ENCODE measurements around the gene LVRN. TPM values are rescaled to one million over a fixed set of nuclear protein-coding genes. Genes with fewer than 3 reads are reported as not detected.
A peak's percentile ranks its signal among the peaks of the same experiment; 100 is the strongest.

LVRN gene
- total and polyA plus RNA-seq, 4 donors = 0.26 to 11.0 (median 1.2) TPM

DNA sequence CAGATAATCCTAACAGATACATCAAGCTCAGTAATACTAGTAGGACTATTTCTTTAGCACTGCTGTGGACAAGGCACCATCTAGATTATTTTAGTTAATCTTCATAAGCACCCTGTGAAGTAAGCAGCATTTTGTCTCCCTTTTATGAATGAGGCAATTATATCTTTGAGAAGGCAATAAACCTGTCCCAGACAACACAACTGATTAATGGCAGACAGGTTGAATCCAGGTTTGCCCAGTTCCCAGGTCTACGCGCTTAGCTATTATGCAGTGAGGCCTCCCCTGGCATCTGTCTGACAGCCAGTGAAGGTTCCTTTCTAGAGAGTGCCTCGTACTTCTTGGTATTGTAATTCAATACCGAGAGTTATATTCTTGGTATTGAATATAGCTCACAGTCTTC is 9.7 kb upstream of the LVRN start:
- Histone ChIP-seq H3K27me3 (ENCODE audit: control insufficient read depth in 1 of 2, insufficient read depth in 2 of 2, low read length in 1 of 2) (no peaks in the 10 kb centered on the region), H3K9me3 (ENCODE audit: control insufficient read depth, low read length) (no peaks in the 10 kb centered on the region), H3K4me1 (ENCODE audit: control insufficient read depth in 1 of 2, insufficient read depth in 2 of 2, low read length in 2 of 2) (no peaks in the 10 kb centered on the region), H3K36me3 (ENCODE audit: control insufficient read depth in 1 of 2, insufficient read depth in 2 of 2, low read length in 1 of 2) (no peaks in the 10 kb centered on the region), H3K4me3 (ENCODE audit: low read length in 2 of 2) (no peak overlapping the region), H3K27ac (ENCODE audit: low read depth in 1 of 2, low read length in 2 of 2) (no peak overlapping the region)
- ATAC-seq (ENCODE audit: low FRiP score) (no peak), DNase-seq (no peak)
- intact Hi-C loops (cut with DNase I) = no loop called here
- WGBS, 2 donors = 66 to 91% methylated on average over 4 of the region's 4 CpGs

DNA sequence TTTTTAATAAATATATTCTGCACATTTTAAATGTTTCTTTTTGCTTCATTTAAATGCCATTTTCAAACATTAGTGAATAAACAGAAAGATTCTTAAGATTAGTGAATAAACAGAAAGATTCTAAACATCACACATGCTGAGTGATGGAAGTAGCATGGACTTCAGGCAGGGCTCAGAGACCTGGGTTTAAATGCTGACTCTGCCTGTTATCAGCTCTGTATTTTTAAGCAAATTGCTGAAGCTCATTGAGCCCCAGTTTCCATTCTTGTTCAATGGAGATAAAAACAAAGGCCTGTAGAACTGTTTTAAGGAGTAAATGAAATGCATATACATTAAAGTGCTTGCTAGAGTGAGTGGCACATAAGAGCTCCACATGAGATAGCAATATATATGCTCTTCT is 8.1 kb upstream of the LVRN start:
- Histone ChIP-seq H3K4me1 (ENCODE audit: control insufficient read depth in 1 of 2, insufficient read depth in 2 of 2, low read length in 2 of 2) (no peaks in the 10 kb centered on the region), H3K27ac (ENCODE audit: low read depth in 1 of 2, low read length in 2 of 2) (no peak overlapping the region), H3K4me3 (ENCODE audit: low read length in 2 of 2) (no peak overlapping the region), H3K9me3 (ENCODE audit: control insufficient read depth, low read length) (no peaks in the 10 kb centered on the region), H3K27me3 (ENCODE audit: control insufficient read depth in 1 of 2, insufficient read depth in 2 of 2, low read length in 1 of 2) (no peaks in the 10 kb centered on the region), H3K36me3 (ENCODE audit: control insufficient read depth in 1 of 2, insufficient read depth in 2 of 2, low read length in 1 of 2) (no peaks in the 10 kb centered on the region)
- intact Hi-C loops (cut with DNase I) = no loop called here
- no peak for DNase-seq
- no peak for ATAC-seq (ENCODE audit: low FRiP score)

DNA sequence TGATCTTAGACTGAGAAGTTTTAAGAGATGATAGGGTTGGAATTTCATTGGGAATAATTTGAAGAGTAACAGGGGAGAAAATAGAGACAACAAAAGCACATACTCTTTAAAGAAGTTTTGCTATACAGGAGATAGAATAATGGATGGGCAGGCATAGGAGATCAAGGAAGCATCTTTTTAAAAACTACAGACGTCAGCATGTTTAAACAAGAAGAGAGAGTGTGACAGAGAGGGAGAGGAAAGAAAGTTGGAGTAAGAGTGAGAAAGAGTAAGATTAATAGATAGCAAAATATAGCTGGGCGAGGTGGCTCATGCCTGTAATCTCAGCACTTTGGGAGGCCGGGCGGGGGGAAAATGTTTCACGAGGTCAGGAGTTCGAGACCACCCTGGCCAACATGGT is 5.3 kb upstream of the LVRN start:
- ATAC-seq (ENCODE audit: low FRiP score) (no peak), DNase-seq (no peak)
- intact Hi-C loops (cut with DNase I) = no loop called here
- no peaks in the 10 kb centered on the region for H3K36me3 ChIP-seq (ENCODE audit: control insufficient read depth in 1 of 2, insufficient read depth in 2 of 2, low read length in 1 of 2)
- H3K9me3 ChIP-seq (ENCODE audit: control insufficient read depth, low read length) = no peaks in the 10 kb centered on the region
- H3K4me3 ChIP-seq (ENCODE audit: low read length in 2 of 2) = no peak overlapping the region
- no peak overlapping the region for H3K27ac ChIP-seq (ENCODE audit: low read depth in 1 of 2, low read length in 2 of 2)
- no peaks in the 10 kb centered on the region for H3K27me3 ChIP-seq (ENCODE audit: control insufficient read depth in 1 of 2, insufficient read depth in 2 of 2, low read length in 1 of 2)
- 79 to 81% methylated on average over 6 of the region's 6 CpGs for WGBS, 2 donors
- H3K4me1 ChIP-seq (ENCODE audit: control insufficient read depth in 1 of 2, insufficient read depth in 2 of 2, low read length in 2 of 2) = no peaks in the 10 kb centered on the region

- H3K4me3 ChIP-seq (ENCODE audit: low read length in 2 of 2) = peak overlapping the region; percentile 5 to 9
- intact Hi-C loops (cut with DNase I) = loop anchor here in 1 of 2 donors (10.0 kb wide), 1 partner anchor 117 kb away; the partner anchor contains the start of genes AP3S1 and ATG12
- 4% methylated on average over 42 of the region's 42 CpGs for WGBS, 2 donors
- peak; percentile 37 for ATAC-seq (ENCODE audit: low FRiP score)
- H3K4me1 ChIP-seq (ENCODE audit: control insufficient read depth in 1 of 2, insufficient read depth in 2 of 2, low read length in 2 of 2) = no peaks in the 10 kb centered on the region
- H3K27ac ChIP-seq (ENCODE audit: low read depth in 1 of 2, low read length in 2 of 2) = peak overlapping the region in 1 of 2 donors; percentile 23
- no peaks in the 10 kb centered on the region for H3K36me3 ChIP-seq (ENCODE audit: control insufficient read depth in 1 of 2, insufficient read depth in 2 of 2, low read length in 1 of 2)
- no peaks in the 10 kb centered on the region for H3K27me3 ChIP-seq (ENCODE audit: control insufficient read depth in 1 of 2, insufficient read depth in 2 of 2, low read length in 1 of 2)
- DNase-seq = peak; percentile 52 to 78
- no peaks in the 10 kb centered on the region for H3K9me3 ChIP-seq (ENCODE audit: control insufficient read depth, low read length)
Observed at GRCh38 chr5:115961381-115962238, 665 bp upstream of the LVRN start.

DNA sequence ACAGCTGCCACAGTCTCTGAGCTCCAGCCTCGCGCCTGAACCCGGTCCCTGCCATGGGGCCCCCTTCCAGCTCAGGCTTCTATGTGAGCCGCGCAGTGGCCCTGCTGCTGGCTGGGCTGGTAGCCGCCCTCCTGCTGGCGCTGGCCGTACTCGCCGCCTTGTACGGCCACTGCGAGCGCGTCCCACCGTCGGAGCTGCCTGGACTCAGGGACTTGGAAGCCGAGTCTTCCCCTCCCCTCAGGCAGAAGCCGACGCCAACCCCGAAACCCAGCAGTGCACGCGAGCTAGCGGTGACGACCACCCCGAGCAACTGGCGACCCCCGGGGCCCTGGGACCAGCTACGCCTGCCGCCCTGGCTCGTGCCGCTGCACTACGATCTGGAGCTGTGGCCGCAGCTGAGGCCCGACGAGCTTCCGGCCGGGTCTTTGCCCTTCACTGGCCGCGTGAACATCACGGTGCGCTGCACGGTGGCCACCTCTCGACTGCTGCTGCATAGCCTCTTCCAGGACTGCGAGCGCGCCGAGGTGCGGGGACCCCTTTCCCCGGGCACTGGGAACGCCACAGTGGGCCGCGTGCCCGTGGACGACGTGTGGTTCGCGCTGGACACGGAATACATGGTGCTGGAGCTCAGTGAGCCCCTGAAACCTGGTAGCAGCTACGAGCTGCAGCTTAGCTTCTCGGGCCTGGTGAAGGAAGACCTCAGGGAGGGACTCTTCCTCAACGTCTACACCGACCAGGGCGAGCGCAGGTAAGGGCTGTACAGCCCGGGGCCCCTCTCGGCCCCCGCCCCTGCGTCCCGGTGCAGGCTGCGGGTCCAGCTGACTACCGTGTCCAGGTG is 509 bp downstream of the LVRN start:
- intact Hi-C loops (cut with DNase I) = loop anchor here in 1 of 2 donors (10.0 kb wide), 1 partner anchor 118 kb away; the partner anchor contains the start of genes AP3S1 and ATG12
- H3K27me3 ChIP-seq (ENCODE audit: control insufficient read depth in 1 of 2, insufficient read depth in 2 of 2, low read length in 1 of 2) = no peaks in the 10 kb centered on the region
- 8 to 10% methylated on average over 70 to 71 of the region's 71 CpGs for WGBS, 2 donors

DNA sequence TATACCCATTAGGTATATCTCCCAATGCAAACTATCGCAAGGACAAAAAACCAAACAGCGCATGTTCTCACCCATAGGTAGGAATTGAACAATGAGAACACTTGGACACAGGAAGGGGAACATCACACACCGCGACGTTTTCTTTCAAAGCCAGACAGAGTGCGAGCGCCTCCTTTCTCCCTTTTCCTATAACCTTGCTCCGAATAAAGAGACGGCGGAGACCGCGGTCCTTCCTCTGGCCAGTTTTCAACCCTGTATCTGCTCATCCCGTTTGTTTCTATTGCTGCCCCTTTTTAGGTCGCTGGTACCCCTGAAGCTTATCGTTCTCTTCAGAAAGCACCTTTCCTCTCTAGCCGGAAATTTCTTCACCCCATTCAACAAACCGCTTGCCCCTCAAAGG is 1.3 kb downstream of the LVRN start:
- no peak overlapping the region for H3K4me3 ChIP-seq (ENCODE audit: low read length in 2 of 2)
- H3K36me3 ChIP-seq (ENCODE audit: control insufficient read depth in 1 of 2, insufficient read depth in 2 of 2, low read length in 1 of 2) = no peaks in the 10 kb centered on the region
- H3K27ac ChIP-seq (ENCODE audit: low read depth in 1 of 2, low read length in 2 of 2) = no peak overlapping the region
- WGBS, 2 donors = 67 to 71% methylated on average over 17 of the region's 17 CpGs
- no peak for DNase-seq
- no peaks in the 10 kb centered on the region for H3K4me1 ChIP-seq (ENCODE audit: control insufficient read depth in 1 of 2, insufficient read depth in 2 of 2, low read length in 2 of 2)
- no peaks in the 10 kb centered on the region for H3K9me3 ChIP-seq (ENCODE audit: control insufficient read depth, low read length)
- no peaks in the 10 kb centered on the region for H3K27me3 ChIP-seq (ENCODE audit: control insufficient read depth in 1 of 2, insufficient read depth in 2 of 2, low read length in 1 of 2)
- no peak for ATAC-seq (ENCODE audit: low FRiP score)
- intact Hi-C loops (cut with DNase I) = loop anchor here in 1 of 2 donors (10.0 kb wide), 1 partner anchor 119 kb away; the partner anchor contains the start of genes AP3S1 and ATG12

More for the DNA sequence above, 509 bp downstream of the LVRN start:
- Histone ChIP-seq H3K4me3 (ENCODE audit: low read length in 2 of 2) (no peak overlapping the region), H3K4me1 (ENCODE audit: control insufficient read depth in 1 of 2, insufficient read depth in 2 of 2, low read length in 2 of 2) (no peaks in the 10 kb centered on the region), H3K9me3 (ENCODE audit: control insufficient read depth, low read length) (no peaks in the 10 kb centered on the region), H3K36me3 (ENCODE audit: control insufficient read depth in 1 of 2, insufficient read depth in 2 of 2, low read length in 1 of 2) (no peaks in the 10 kb centered on the region), H3K27ac (ENCODE audit: low read depth in 1 of 2, low read length in 2 of 2) (no peak overlapping the region)
- peak; percentile 58 to 82 for DNase-seq
- ATAC-seq (ENCODE audit: low FRiP score) = peak; percentile 73

GRCh38 chr5:115968770-115969169 is 6.5 kb downstream of the LVRN start:
- DNase-seq (no peak), ATAC-seq (ENCODE audit: low FRiP score) (no peak)
- Histone ChIP-seq H3K9me3 (ENCODE audit: control insufficient read depth, low read length) (no peaks in the 10 kb centered on the region), H3K4me1 (ENCODE audit: control insufficient read depth in 1 of 2, insufficient read depth in 2 of 2, low read length in 2 of 2) (no peaks in the 10 kb centered on the region), H3K36me3 (ENCODE audit: control insufficient read depth in 1 of 2, insufficient read depth in 2 of 2, low read length in 1 of 2) (no peaks in the 10 kb centered on the region), H3K4me3 (ENCODE audit: low read length in 2 of 2) (no peak overlapping the region), H3K27me3 (ENCODE audit: control insufficient read depth in 1 of 2, insufficient read depth in 2 of 2, low read length in 1 of 2) (no peaks in the 10 kb centered on the region), H3K27ac (ENCODE audit: low read depth in 1 of 2, low read length in 2 of 2) (no peak overlapping the region)
- intact Hi-C loops (cut with DNase I) = loop anchor here in 1 of 2 donors (10.0 kb wide), 1 partner anchor 124 kb away; the partner anchor contains the start of genes AP3S1 and ATG12
- WGBS, 2 donors = 95 to 97% methylated on average over 2 of the region's 2 CpGs

DNA sequence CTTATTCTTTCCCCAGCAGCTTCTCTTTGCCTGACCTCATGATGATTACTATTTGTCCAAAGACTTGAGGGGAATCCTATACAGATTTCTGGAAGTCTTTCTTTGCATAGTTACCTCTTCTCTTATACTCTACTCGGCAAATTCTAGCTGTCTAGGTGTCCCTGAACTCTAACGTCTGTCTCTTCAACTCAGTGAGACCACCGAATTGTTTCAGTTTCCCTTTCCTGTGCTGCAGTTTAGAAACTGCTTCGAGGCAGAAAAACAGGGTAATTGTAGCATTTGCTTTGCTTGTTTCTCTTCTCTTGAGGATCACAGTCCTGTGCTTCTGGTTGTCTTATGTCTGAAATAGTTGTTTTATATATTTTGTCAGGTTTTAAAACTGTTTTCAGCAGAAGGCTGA is 14.8 kb downstream of the LVRN start:
- Histone ChIP-seq H3K9me3 (ENCODE audit: control insufficient read depth, low read length) (no peaks in the 10 kb centered on the region), H3K36me3 (ENCODE audit: control insufficient read depth in 1 of 2, insufficient read depth in 2 of 2, low read length in 1 of 2) (no peaks in the 10 kb centered on the region), H3K27ac (ENCODE audit: low read depth in 1 of 2, low read length in 2 of 2) (peak overlapping the region in 1 of 2 donors; percentile 40), H3K4me1 (ENCODE audit: control insufficient read depth in 1 of 2, insufficient read depth in 2 of 2, low read length in 2 of 2) (peaks cover 0 to 13% of the 10 kb centered on the region in 2 donors), H3K4me3 (ENCODE audit: low read length in 2 of 2) (no peak overlapping the region), H3K27me3 (ENCODE audit: control insufficient read depth in 1 of 2, insufficient read depth in 2 of 2, low read length in 1 of 2) (no peaks in the 10 kb centered on the region)
- DNase-seq (no peak), ATAC-seq (ENCODE audit: low FRiP score) (no peak)
- intact Hi-C loops (cut with DNase I) = loop anchor here in 1 of 2 donors (10.0 kb wide), 1 partner anchor 132 kb away; the partner anchor contains the start of genes AP3S1 and ATG12
- 77 to 79% methylated on average over 4 of the region's 4 CpGs for WGBS, 2 donors
